Measurements from ENCODE around the gene ARL3. TPM values are rescaled to one million over a fixed set of nuclear protein-coding genes. Genes with fewer than 3 reads are reported as not detected.

Gene ARL3
- total RNA-seq, 1 donor from 2014 or later: 12.1 TPM

DNA sequence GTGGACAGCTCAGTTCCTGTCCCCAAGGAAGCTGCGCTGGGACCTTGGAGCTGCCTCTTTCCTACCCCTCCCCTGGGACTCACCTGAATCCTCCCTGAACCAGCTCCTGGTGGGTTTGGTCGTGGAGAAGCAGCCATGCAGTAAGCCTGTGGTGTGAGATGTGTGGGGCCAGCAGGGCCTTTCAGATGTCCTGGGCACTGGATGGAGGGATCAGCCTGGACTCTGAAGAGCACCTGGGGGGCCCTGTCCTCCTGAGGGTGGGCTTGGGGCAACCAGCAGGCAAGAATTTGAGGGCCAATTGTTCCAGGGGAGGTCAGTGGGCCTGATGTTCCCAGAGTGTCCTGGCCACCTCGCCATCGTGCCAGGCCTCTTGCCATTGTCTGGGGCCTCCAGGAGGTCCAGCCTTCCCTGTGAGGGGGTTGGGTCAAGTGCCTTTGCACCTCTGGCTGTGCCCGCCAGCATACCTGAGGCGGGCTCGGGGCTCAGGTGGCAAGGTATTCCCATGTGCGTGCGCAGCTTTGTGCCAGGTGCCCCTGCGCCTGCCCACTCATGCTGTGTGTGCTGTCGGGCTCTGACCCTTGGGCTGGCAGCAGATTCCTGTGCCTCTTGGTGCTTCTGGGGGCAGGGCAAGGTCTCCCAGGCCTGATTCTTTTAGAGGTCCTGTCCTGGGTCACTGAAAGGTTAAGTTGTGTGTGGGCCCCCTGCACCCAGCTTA, 62.6 kb downstream of the ARL3 start:
- H3K27ac Mint-ChIP-seq (ENCODE audit: unreplicated experiment): no peak overlapping the region

DNA sequence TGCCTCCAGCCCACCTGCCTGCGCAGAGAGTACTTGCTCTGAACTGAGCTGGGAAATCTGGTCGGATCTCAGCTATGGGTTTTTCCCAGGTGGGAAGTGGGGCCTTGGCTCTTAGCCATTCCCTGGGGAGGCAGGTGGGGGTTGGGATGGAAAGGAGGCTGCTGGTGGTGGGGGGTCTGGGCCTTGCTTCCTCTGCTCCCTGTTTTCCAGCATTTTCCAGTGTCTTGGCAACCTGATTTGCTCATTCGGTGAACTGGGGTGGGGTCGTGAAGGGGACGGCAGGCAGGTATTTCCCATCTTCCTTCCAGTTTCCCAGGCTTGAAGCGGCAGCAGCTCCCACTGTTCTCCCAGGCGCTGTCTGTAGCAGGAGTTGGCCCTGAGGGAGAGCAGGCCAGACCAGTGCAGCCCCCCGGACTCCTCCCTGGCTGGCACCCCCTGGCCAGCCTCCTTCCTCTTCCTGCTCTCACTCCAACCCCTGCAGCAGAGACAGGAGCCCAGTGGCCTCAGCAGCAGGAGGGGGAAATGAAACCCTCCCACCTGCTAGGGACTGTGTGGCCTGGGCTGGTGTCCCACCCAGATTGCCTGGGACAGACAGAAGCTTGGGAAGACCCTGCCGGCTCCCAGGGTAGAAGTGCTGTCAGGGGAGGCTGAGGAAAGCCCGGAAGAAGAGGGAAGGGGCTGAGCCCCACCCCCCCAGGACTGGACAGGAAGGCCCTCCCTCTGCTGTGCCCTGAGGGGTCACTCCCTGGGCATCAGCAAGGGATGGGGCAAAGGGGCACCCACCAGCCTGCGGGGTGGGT, 63.3 kb downstream of the ARL3 start:
- peaks cover 9% of the 10 kb centered on the region for H3K36me3 Mint-ChIP-seq (ENCODE audit: low read depth)
- H3K9me3 Mint-ChIP-seq (ENCODE audit: low read depth): no peaks in the 10 kb centered on the region
- DNase-seq (ENCODE audit: low spot score): peak; percentile 64
- H3K4me3 Mint-ChIP-seq (ENCODE audit: unreplicated experiment): no peak overlapping the region
- no peak overlapping the region for H3K27ac Mint-ChIP-seq (ENCODE audit: unreplicated experiment)
- TF ChIP-seq, protein P1, sequence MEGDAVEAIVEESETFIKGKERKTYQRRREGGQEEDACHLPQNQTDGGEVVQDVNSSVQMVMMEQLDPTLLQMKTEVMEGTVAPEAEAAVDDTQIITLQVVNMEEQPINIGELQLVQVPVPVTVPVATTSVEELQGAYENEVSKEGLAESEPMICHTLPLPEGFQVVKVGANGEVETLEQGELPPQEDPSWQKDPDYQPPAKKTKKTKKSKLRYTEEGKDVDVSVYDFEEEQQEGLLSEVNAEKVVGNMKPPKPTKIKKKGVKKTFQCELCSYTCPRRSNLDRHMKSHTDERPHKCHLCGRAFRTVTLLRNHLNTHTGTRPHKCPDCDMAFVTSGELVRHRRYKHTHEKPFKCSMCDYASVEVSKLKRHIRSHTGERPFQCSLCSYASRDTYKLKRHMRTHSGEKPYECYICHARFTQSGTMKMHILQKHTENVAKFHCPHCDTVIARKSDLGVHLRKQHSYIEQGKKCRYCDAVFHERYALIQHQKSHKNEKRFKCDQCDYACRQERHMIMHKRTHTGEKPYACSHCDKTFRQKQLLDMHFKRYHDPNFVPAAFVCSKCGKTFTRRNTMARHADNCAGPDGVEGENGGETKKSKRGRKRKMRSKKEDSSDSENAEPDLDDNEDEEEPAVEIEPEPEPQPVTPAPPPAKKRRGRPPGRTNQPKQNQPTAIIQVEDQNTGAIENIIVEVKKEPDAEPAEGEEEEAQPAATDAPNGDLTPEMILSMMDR (IDR thresholded peaks at IDR 0.05): no peak
- no peaks in the 10 kb centered on the region for H3K27me3 Mint-ChIP-seq (ENCODE audit: low read depth)
- H3K4me1 Mint-ChIP-seq (ENCODE audit: low read depth): peaks cover 49% of the 10 kb centered on the region

More for the DNA sequence above, 62.6 kb downstream of the ARL3 start:
- no peak overlapping the region for H3K4me3 Mint-ChIP-seq (ENCODE audit: unreplicated experiment)
- no peak for DNase-seq (ENCODE audit: low spot score)
- peaks cover 41% of the 10 kb centered on the region for H3K4me1 Mint-ChIP-seq (ENCODE audit: low read depth)
- peaks cover 12% of the 10 kb centered on the region for H3K36me3 Mint-ChIP-seq (ENCODE audit: low read depth)
- TF ChIP-seq, protein P1 (IDR thresholded peaks at IDR 0.05): no peak
- no peaks in the 10 kb centered on the region for H3K9me3 Mint-ChIP-seq (ENCODE audit: low read depth)
- no peaks in the 10 kb centered on the region for H3K27me3 Mint-ChIP-seq (ENCODE audit: low read depth)

DNA sequence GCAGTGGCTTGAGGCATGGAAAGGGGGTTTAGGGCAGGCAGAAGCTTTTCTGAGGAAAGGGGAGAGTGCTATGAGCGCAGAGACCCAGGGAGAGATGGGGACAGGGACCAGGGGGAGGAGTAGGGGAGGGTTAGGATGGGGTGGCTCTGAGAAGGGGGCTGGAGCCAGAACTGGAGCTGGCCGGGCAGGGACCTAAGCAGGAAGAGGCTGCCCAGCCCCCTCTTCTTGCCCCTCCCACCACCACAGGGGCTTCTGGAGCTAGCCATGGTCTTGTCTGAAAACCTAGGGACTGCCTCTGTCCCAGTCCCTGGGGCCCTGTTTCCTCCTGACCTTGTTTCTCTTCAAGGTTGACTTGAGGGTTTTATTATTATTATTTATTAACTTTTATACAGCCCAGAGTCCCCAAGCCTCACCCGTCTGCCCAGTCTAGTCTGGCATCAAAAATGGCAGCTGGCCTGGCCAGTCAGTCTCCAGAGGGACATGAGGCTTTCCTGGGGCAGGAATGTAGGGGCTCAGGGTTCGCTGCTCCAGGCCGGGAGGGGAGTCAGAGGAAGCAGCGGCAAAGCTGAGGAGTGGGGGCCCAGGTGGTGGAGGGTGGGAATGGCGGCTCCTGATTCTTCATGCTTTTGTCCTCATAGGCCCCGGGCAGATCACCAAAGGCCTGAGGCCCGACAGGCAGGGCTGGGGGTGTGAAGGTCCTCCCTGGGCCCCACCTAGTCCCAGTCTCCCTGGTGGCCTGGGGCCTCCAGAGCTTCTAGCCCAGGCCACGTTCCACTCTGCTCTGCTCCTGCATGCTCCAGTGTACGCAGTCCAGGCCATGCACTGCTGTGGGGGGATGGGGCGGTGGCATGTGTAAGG, 64.2 kb downstream of the ARL3 start:
- H3K36me3 Mint-ChIP-seq (ENCODE audit: low read depth): peaks cover 8% of the 10 kb centered on the region
- peak; percentile 90 for DNase-seq (ENCODE audit: low spot score)
- TF ChIP-seq, protein P1 (IDR thresholded peaks at IDR 0.05): no peak
- H3K27me3 Mint-ChIP-seq (ENCODE audit: low read depth): no peaks in the 10 kb centered on the region
- peak overlapping the region; percentile 63 for H3K27ac Mint-ChIP-seq (ENCODE audit: unreplicated experiment)
- no peaks in the 10 kb centered on the region for H3K9me3 Mint-ChIP-seq (ENCODE audit: low read depth)
- H3K4me3 Mint-ChIP-seq (ENCODE audit: unreplicated experiment): no peak overlapping the region
- peaks cover 51% of the 10 kb centered on the region for H3K4me1 Mint-ChIP-seq (ENCODE audit: low read depth)

DNA sequence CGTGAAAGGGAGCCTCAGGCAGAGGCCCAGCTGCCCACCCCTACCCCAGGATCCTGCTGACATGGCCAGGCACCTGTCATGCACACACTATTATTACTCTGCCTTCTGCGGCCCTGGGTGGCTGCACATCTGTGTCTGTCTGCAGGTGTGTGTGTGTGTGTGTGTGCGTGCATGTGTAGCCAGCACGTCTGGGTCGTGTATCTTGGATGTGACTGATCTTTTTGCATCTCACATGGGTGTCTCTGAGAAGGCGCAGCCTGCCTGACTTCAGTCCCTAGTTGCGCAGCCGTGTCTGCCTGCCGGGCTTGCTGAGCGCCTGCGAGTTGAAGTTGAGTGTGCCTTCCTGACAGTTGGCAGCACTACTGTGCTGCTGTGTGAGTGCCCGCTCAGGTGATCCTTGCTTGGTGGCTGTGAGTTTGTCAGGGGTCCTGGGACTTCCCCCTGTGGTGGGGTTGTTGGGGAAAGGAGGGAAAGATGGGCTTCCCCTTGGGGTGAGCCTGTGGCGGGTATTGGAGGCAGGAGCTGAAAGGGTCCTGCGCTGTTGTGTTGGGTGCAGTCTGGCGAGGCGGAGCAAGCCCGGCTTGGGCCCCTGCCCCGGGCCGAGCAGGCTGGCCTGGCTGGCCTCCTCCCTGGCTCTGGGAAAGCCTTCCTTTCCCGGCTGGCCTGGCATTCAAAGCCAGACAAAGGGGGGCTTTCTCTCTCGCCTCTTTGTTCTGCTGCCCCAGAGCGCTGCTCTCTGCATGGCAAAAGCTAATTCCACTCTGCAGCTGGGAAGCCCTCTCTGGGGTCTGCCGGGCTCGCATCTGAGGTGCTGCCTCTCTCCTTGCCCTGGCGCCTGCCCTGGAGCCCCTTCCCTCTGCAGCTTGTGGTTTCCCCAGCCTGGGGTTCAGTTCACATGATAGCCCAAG, 65.1 kb downstream of the ARL3 start:
- Mint-ChIP-seq H3K36me3 (ENCODE audit: low read depth) (peaks cover 6% of the 10 kb centered on the region), H3K9me3 (ENCODE audit: low read depth) (no peaks in the 10 kb centered on the region), H3K4me1 (ENCODE audit: low read depth) (peaks cover 51% of the 10 kb centered on the region), H3K4me3 (ENCODE audit: unreplicated experiment) (peak overlapping the region; percentile 50), H3K27me3 (ENCODE audit: low read depth) (no peaks in the 10 kb centered on the region), H3K27ac (ENCODE audit: unreplicated experiment) (peak overlapping the region; percentile 63)
- DNase-seq (ENCODE audit: low spot score): peak; percentile 78
- TF ChIP-seq, protein P1 (IDR thresholded peaks at IDR 0.05): no peak

All from chondrocyte (in vitro differentiated cells).